ENCODE measurements around the gene CCKAR. TPM values are rescaled to one million over a fixed set of nuclear protein-coding genes. Genes with fewer than 3 reads are reported as not detected.

CCKAR gene
- total RNA-seq, 1 donor from 2014 or later, result not detected

GRCh38 chr4:26515936-26516335, 25.7 kb upstream of the CCKAR start:
- no peaks in the 10 kb centered on the region for H3K4me1 ChIP-seq
- H3K4me3 ChIP-seq, result no peak overlapping the region
- no peaks in the 10 kb centered on the region for H3K27me3 ChIP-seq
- no peaks in the 10 kb centered on the region for H3K9me3 ChIP-seq
- DNase-seq (ENCODE audit: low spot score in 2 of 2), result no peak
- intact Hi-C loops (cut with DNase I), result no loop called here
- no peaks in the 10 kb centered on the region for H3K36me3 ChIP-seq
- TF ChIP-seq CTCF (IDR thresholded peaks at IDR 0.05), result no peak
- H3K27ac ChIP-seq, result no peak overlapping the region

GRCh38 chr4:26510334-26510964, 20.2 kb upstream of the CCKAR start:
- Histone ChIP-seq H3K36me3 (no peaks in the 10 kb centered on the region), H3K4me3 (no peak overlapping the region), H3K9me3 (no peaks in the 10 kb centered on the region), H3K27ac (no peak overlapping the region), H3K4me1 (no peaks in the 10 kb centered on the region), H3K27me3 (no peaks in the 10 kb centered on the region)
- intact Hi-C loops (cut with DNase I), result no loop called here
- DNase-seq (ENCODE audit: low spot score in 2 of 2), result no peak
- TF ChIP-seq CTCF (IDR thresholded peaks at IDR 0.05), result no peak

GRCh38 chr4:26509681-26510333, 19.5 kb upstream of the CCKAR start:
- H3K27me3 ChIP-seq, result no peaks in the 10 kb centered on the region
- H3K4me3 ChIP-seq, result no peak overlapping the region
- intact Hi-C loops (cut with DNase I), result no loop called here
- H3K9me3 ChIP-seq, result no peaks in the 10 kb centered on the region
- no peaks in the 10 kb centered on the region for H3K4me1 ChIP-seq
- H3K27ac ChIP-seq, result no peak overlapping the region
- no peak for DNase-seq (ENCODE audit: low spot score in 2 of 2)
- no peak for TF ChIP-seq CTCF (IDR thresholded peaks at IDR 0.05)
- H3K36me3 ChIP-seq, result no peaks in the 10 kb centered on the region

- Histone ChIP-seq H3K4me3 (no peak overlapping the region), H3K36me3 (no peaks in the 10 kb centered on the region), H3K9me3 (no peaks in the 10 kb centered on the region), H3K27me3 (no peaks in the 10 kb centered on the region), H3K27ac (no peak overlapping the region), H3K4me1 (no peaks in the 10 kb centered on the region)
- intact Hi-C loops (cut with DNase I), result no loop called here
- no peak for DNase-seq (ENCODE audit: low spot score in 2 of 2)
- TF ChIP-seq CTCF (IDR thresholded peaks at IDR 0.05), result no peak
Observed at GRCh38 chr4:26507286-26507685, 17.0 kb upstream of the CCKAR start.

- H3K27me3 ChIP-seq, result no peaks in the 10 kb centered on the region
- no peak overlapping the region for H3K4me3 ChIP-seq
- H3K27ac ChIP-seq, result no peak overlapping the region
- no peaks in the 10 kb centered on the region for H3K36me3 ChIP-seq
- H3K4me1 ChIP-seq, result no peaks in the 10 kb centered on the region
- H3K9me3 ChIP-seq, result no peaks in the 10 kb centered on the region
- no peak for TF ChIP-seq CTCF (IDR thresholded peaks at IDR 0.05)
- no peak for DNase-seq (ENCODE audit: low spot score in 2 of 2)
- intact Hi-C loops (cut with DNase I), result no loop called here
Observed at GRCh38 chr4:26503844-26504243, 13.6 kb upstream of the CCKAR start.
